HEK293 (cell line): Measurements from ENCODE around the gene SPOCK1.

Experiments
- CTCF ChIA-PET: fragments of 350-600 bp; formaldehyde crosslinking; extraction: SDS; loops from one replicate; lab custom pipeline; 2021; ENCODE audit warnings: antibody characterized with exemption; lab: Yijun Ruan, JAX
- POLR2A ChIA-PET: fragments of 300-600 bp; formaldehyde crosslinking; extraction: SDS; loops from one replicate; lab custom pipeline; 2020; ENCODE audit warnings: antibody characterized with exemption, inconsistent platforms; lab: Yijun Ruan, JAX
- H3K27ac ChIP-seq: fragments of 200-500 bp; sonication (Bioruptor generic); 2 replicates; pipeline ENCODE4 v1.5.1; 2014; ENCODE audit warnings: low read depth, low read length, control low read depth, inconsistent platforms; ENCODE audit errors: extremely low read depth
- H3K36me3 ChIP-seq, 2 experiments: fragments of 200-500 bp in 1 of 2; sonication (Bioruptor generic) in 1 of 2; 1 replicate in 1 of 2; 2 replicates in 1 of 2; pipeline ENCODE4 v1.5.1; 2014 to 2017; ENCODE audit warnings: inconsistent platforms in 2 of 2, low read length in 2 of 2; ENCODE audit not compliant: control insufficient read depth in 2 of 2, insufficient read depth in 1 of 2
- H3K4me1 ChIP-seq: fragments of 200-500 bp; sonication (Bioruptor generic); 2 replicates; pipeline ENCODE4 v1.5.1; 2014; ENCODE audit warnings: mild to moderate bottlenecking, low read length, inconsistent platforms; ENCODE audit not compliant: control insufficient read depth, insufficient read depth
- H3K4me3 ChIP-seq: 2 replicates; pipeline ENCODE4 v1.5.1; 2011; ENCODE audit warnings: low read depth, mild to moderate bottlenecking, control low read depth, low read length, moderate library complexity
- H3K9me3 ChIP-seq: fragments of 200-500 bp; sonication (Bioruptor generic); 2 replicates; pipeline ENCODE4 v1.5.1; 2014; ENCODE audit warnings: low read depth, low read length, inconsistent platforms; ENCODE audit not compliant: control insufficient read depth, insufficient read depth
- ZNF10 ChIP-seq: fragments of 450-650 bp; formaldehyde crosslinking; IDR thresholded peaks from 2 replicates; pipeline ENCODE4 v1.5.1; 2017; ENCODE audit warnings: missing biosample characterization, missing genetic modification characterization
- ZNF174 ChIP-seq: fragments of 450-650 bp; formaldehyde crosslinking; IDR thresholded peaks from 2 replicates; pipeline ENCODE4 v1.5.0; 2017; ENCODE audit warnings: missing biosample characterization, mild to moderate bottlenecking, missing genetic modification characterization
- ZNF24 ChIP-seq: fragments of 450-650 bp; formaldehyde crosslinking; IDR thresholded peaks from 2 replicates; pipeline ENCODE4 v1.5.1; 2016; ENCODE audit warnings: missing biosample characterization, missing genetic modification characterization
- ZNF48 ChIP-seq: fragments of 450-650 bp; formaldehyde crosslinking; IDR thresholded peaks from 2 replicates; pipeline ENCODE4 v1.5.1; 2016; ENCODE audit warnings: missing biosample characterization, missing genetic modification characterization
- ZNF501 ChIP-seq: fragments of 450-650 bp; formaldehyde crosslinking; IDR thresholded peaks from 2 replicates; pipeline ENCODE4 v1.5.1; 2016; ENCODE audit warnings: missing biosample characterization, missing genetic modification characterization
- ZNF561 ChIP-seq: fragments of 450-650 bp; IDR thresholded peaks from 2 replicates; pipeline ENCODE4 v1.5.1; 2018; ENCODE audit warnings: missing biosample characterization, missing genetic modification characterization, borderline replicate concordance
- ZNF777 ChIP-seq: fragments of 450-650 bp; formaldehyde crosslinking; IDR thresholded peaks from 2 replicates; pipeline ENCODE4 v1.5.1; 2017; ENCODE audit warnings: missing biosample characterization, missing genetic modification characterization, borderline replicate concordance
- TF ChIP-seq, protein P1 (sequence below): fragments of 450-650 bp; IDR thresholded peaks from 2 replicates; pipeline ENCODE4 v1.5.1; 2018; ENCODE audit warnings: missing biosample characterization, missing genetic modification characterization
- TF ChIP-seq, protein P2 (sequence below): fragments of 450-650 bp; formaldehyde crosslinking; IDR thresholded peaks from 2 replicates; pipeline ENCODE4 v1.5.1; 2016; ENCODE audit warnings: missing biosample characterization, missing genetic modification characterization
- TF ChIP-seq, protein P3 (sequence below): fragments of 450-650 bp; formaldehyde crosslinking; IDR thresholded peaks from 2 replicates; pipeline ENCODE4 v1.5.1; 2016; ENCODE audit warnings: missing biosample characterization, missing genetic modification characterization, borderline replicate concordance
- TF ChIP-seq, protein P4 (sequence below): fragments of 450-650 bp; formaldehyde crosslinking; IDR thresholded peaks from 2 replicates; pipeline ENCODE4 v1.5.1; 2017; ENCODE audit warnings: missing biosample characterization, missing genetic modification characterization

Gene SPOCK1

DNA sequence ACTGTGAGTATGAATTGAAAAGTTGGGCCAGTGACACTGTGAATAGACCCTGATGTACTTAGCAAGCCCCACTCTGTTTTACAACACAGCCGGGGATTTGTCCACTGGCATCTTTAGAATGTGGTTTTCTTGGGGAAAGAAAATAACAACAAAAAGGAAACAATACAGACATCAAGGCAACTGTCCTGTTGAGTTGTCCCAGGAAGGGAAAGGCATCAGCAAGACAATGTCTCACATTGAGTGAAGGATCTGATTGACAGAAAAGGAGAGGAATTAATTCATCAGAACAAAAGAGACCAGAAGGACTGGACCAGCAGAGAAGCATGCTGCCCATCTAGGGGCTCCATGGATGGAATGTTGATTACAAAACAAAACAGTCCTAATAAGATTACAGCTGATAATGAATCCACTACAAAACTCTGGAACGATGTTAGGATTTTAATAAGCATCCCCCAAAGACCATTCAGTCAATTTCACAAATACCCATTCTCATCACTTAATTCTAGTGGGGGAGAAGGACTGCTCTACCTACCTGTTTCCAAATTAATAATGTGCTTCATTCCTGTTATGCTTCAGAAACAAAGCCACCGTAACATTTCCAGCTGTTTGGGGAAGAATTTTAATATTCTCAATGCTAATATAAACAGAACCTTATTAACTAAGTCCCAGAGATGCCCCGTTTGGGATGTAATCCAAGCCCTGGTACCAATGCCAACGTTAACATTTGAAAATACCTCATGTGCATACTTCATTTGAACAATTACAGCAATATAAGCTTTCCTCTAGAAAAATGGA, 298.0 kb downstream of the SPOCK1 start (continued):
- TF ChIP-seq, protein P1, sequence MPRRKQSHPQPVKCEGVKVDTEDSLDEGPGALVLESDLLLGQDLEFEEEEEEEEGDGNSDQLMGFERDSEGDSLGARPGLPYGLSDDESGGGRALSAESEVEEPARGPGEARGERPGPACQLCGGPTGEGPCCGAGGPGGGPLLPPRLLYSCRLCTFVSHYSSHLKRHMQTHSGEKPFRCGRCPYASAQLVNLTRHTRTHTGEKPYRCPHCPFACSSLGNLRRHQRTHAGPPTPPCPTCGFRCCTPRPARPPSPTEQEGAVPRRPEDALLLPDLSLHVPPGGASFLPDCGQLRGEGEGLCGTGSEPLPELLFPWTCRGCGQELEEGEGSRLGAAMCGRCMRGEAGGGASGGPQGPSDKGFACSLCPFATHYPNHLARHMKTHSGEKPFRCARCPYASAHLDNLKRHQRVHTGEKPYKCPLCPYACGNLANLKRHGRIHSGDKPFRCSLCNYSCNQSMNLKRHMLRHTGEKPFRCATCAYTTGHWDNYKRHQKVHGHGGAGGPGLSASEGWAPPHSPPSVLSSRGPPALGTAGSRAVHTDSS (tag by site-specific recombination) = no peak
- TF ChIP-seq ZNF24 (tag by site-specific recombination) = no peak

DNA sequence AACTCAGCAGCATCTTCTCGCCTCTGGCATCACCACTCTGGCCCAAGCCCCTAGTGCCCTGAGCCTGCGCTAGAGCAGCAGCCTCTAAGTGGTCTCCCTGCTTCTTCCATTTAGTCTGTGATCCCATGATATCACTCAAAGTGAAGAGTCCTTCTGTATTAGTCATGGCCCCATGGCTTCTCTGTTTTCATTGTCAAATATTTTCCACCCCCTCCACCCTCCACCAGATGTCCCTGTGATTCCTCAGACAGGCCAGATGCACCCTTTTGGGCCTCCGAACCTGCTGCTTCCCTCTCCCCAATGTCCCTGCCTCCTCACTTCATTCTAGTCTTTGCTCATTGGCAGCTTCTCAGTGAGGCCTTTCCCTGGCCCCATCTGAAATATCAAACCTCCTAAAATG, 299.2 kb downstream of the SPOCK1 start:
- TF ChIP-seq ZNF48 = no peak
- TF ChIP-seq, protein P2, sequence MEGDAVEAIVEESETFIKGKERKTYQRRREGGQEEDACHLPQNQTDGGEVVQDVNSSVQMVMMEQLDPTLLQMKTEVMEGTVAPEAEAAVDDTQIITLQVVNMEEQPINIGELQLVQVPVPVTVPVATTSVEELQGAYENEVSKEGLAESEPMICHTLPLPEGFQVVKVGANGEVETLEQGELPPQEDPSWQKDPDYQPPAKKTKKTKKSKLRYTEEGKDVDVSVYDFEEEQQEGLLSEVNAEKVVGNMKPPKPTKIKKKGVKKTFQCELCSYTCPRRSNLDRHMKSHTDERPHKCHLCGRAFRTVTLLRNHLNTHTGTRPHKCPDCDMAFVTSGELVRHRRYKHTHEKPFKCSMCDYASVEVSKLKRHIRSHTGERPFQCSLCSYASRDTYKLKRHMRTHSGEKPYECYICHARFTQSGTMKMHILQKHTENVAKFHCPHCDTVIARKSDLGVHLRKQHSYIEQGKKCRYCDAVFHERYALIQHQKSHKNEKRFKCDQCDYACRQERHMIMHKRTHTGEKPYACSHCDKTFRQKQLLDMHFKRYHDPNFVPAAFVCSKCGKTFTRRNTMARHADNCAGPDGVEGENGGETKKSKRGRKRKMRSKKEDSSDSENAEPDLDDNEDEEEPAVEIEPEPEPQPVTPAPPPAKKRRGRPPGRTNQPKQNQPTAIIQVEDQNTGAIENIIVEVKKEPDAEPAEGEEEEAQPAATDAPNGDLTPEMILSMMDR (tag by site-specific recombination) = peak; percentile 36; the same call in 1 of the 2 replicates

DNA sequence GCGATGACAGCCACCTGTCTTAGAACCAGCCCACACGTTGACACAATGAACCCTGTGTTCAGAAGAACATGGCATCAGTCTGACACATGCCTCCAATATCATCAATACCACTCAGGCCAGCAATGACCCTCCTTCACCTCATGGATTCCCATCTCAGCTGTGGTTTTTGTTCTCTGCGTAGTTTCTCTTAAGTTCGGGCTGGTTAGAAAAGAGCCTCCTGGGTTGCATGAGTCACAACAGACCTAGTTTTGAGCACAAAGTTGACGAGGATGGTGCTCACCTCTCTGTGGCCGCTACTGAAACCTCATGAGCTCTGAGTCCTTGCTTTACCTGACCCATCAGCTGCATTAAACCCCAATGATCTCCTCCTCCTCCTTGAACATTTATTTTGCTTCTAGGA, 299.9 kb downstream of the SPOCK1 start:
- H3K27ac ChIP-seq = no peak overlapping the region
- ChIA-PET POLR2A (no interaction called here), CTCF (interaction anchor here (1.3 kb wide), 1 partner anchor 124 kb away, joined by 3 read pairs; no protein-coding TSS in a partner anchor)
- no peaks in the 10 kb centered on the region for H3K9me3 ChIP-seq
- H3K4me3 ChIP-seq = no peak overlapping the region
- H3K4me1 ChIP-seq = no peaks in the 10 kb centered on the region
- TF ChIP-seq, protein P3, sequence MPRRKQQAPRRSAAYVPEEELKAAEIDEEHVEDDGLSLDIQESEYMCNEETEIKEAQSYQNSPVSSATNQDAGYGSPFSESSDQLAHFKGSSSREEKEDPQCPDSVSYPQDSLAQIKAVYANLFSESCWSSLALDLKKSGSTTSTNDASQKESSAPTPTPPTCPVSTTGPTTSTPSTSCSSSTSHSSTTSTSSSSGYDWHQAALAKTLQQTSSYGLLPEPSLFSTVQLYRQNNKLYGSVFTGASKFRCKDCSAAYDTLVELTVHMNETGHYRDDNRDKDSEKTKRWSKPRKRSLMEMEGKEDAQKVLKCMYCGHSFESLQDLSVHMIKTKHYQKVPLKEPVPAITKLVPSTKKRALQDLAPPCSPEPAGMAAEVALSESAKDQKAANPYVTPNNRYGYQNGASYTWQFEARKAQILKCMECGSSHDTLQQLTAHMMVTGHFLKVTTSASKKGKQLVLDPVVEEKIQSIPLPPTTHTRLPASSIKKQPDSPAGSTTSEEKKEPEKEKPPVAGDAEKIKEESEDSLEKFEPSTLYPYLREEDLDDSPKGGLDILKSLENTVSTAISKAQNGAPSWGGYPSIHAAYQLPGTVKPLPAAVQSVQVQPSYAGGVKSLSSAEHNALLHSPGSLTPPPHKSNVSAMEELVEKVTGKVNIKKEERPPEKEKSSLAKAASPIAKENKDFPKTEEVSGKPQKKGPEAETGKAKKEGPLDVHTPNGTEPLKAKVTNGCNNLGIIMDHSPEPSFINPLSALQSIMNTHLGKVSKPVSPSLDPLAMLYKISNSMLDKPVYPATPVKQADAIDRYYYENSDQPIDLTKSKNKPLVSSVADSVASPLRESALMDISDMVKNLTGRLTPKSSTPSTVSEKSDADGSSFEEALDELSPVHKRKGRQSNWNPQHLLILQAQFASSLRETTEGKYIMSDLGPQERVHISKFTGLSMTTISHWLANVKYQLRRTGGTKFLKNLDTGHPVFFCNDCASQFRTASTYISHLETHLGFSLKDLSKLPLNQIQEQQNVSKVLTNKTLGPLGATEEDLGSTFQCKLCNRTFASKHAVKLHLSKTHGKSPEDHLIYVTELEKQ (tag by site-specific recombination) = no peak
- TF ChIP-seq ZNF10 (tag by site-specific recombination) = no peak
- TF ChIP-seq ZNF561 (tag by site-specific recombination) = no peak
- no peak for TF ChIP-seq ZNF777
- TF ChIP-seq ZNF501 (tag by site-specific recombination) = no peak
- TF ChIP-seq, protein P4, sequence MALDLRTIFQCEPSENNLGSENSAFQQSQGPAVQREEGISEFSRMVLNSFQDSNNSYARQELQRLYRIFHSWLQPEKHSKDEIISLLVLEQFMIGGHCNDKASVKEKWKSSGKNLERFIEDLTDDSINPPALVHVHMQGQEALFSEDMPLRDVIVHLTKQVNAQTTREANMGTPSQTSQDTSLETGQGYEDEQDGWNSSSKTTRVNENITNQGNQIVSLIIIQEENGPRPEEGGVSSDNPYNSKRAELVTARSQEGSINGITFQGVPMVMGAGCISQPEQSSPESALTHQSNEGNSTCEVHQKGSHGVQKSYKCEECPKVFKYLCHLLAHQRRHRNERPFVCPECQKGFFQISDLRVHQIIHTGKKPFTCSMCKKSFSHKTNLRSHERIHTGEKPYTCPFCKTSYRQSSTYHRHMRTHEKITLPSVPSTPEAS (tag by site-specific recombination) = no peak
- TF ChIP-seq ZNF174 (tag by site-specific recombination) = no peak
- no peaks in the 10 kb centered on the region for H3K36me3 ChIP-seq

More for the DNA sequence above, 299.2 kb downstream of the SPOCK1 start:
- ChIA-PET CTCF (interaction anchor here (0.8 to 1.3 kb wide), 2 partner anchors 11 to 125 kb away, joined by 3 to 4 read pairs; no protein-coding TSS in a partner anchor), POLR2A (no interaction called here)
- H3K4me1 ChIP-seq = peaks cover 2% of the 10 kb centered on the region; the same call in 1 of the 2 replicates
- H3K4me3 ChIP-seq = no peak overlapping the region
- no peaks in the 10 kb centered on the region for H3K9me3 ChIP-seq
- no peaks in the 10 kb centered on the region for H3K36me3 ChIP-seq
- no peak overlapping the region for H3K27ac ChIP-seq
